IMR-90 (cell line): ENCODE measurements around the gene PTPN11. TPM values are rescaled to one million over a fixed set of nuclear protein-coding genes. Genes with fewer than 3 reads are reported as not detected.

Experiments used
- ATAC-seq: fragments of 200-7000 bp; cut with Tn5 transposase; 2 replicates; pipeline ENCODE4 v1.9.1; 2020; ENCODE audit warnings: low read depth, mild to moderate bottlenecking, moderate library complexity
- BruUV-seq: library from RNA; stranded (reverse); fragments of 400-500 nt; replicated peaks from 2 replicates; lab custom pipeline; 2021; lab: Mats Ljungman, UMichigan
- CTCF ChIA-PET: fragments of 300-600 bp; formaldehyde crosslinking; extraction: SDS; loops from one replicate; lab custom pipeline; 2021; ENCODE audit warnings: antibody characterized with exemption; lab: Yijun Ruan, JAX
- POLR2A ChIA-PET: fragments of 300-600 bp; sonication (Branson Sonifier 250); formaldehyde crosslinking; loops from one replicate; lab custom pipeline; 2022; ENCODE audit warnings: antibody characterized with exemption; ENCODE audit not compliant: unreplicated experiment; lab: Charles Lee
- DNase-seq: peaks from one replicate; pipeline ENCODE4 v3.0.0; 2013
- H2AFZ ChIP-seq: replicated peaks from 2 replicates; pipeline ENCODE3; 2013; ENCODE audit warnings: low read length, mild to moderate bottlenecking; ENCODE audit not compliant: poor library complexity
- H2AK5ac ChIP-seq: 2 replicates; pipeline ENCODE4 v1.6.1; 2013; ENCODE audit warnings: low read depth, low read length, inconsistent platforms
- H2AK9ac ChIP-seq: replicated peaks from 2 replicates; pipeline ENCODE3; 2013; ENCODE audit warnings: mild to moderate bottlenecking, low read depth, low read length, moderate library complexity; ENCODE audit not compliant: poor library complexity
- H2BK120ac ChIP-seq: 2 replicates; pipeline ENCODE4 v1.6.1; 2013; ENCODE audit warnings: low read depth, low read length, inconsistent platforms
- H2BK15ac ChIP-seq: 3 replicates; pipeline ENCODE4 v1.6.1; 2013; ENCODE audit warnings: low read depth, low read length, inconsistent platforms
- H2BK20ac ChIP-seq: 2 replicates; pipeline ENCODE4 v1.6.1; 2013; ENCODE audit warnings: low read depth, mild to moderate bottlenecking, inconsistent platforms, low read length, moderate library complexity
- H2BK5ac ChIP-seq: 2 replicates; pipeline ENCODE4 v1.6.1; 2013; ENCODE audit warnings: mild to moderate bottlenecking, low read depth, low read length, inconsistent platforms; ENCODE audit not compliant: poor library complexity, severe bottlenecking
- H3K14ac ChIP-seq: replicated peaks from 2 replicates; pipeline ENCODE4 v1.6.1; 2013; ENCODE audit warnings: low read depth, low read length, inconsistent platforms
- H3K18ac ChIP-seq: 2 replicates; pipeline ENCODE4 v1.6.1; 2013; ENCODE audit warnings: low read depth, low read length, control low read depth
- H3K23ac ChIP-seq: 2 replicates; pipeline ENCODE4 v1.6.1; 2013; ENCODE audit warnings: low read depth, low read length, inconsistent platforms
- H3K27ac ChIP-seq: 2 replicates; pipeline ENCODE4 v1.5.1; 2013; ENCODE audit warnings: mild to moderate bottlenecking, control low read depth, low read length; ENCODE audit not compliant: insufficient read depth
- H3K27me3 ChIP-seq: 2 replicates; pipeline ENCODE4 v1.6.1; 2013; ENCODE audit warnings: low read length; ENCODE audit not compliant: control insufficient read depth, insufficient read depth
- H3K36me3 ChIP-seq: 2 replicates; pipeline ENCODE4 v1.6.1; 2013; ENCODE audit warnings: low read length, mixed read lengths; ENCODE audit not compliant: control insufficient read depth, insufficient read depth
- H3K4ac ChIP-seq: 2 replicates; pipeline ENCODE4 v1.6.1; 2013; ENCODE audit warnings: low read depth, low read length, inconsistent platforms
- H3K4me1 ChIP-seq: 2 replicates; pipeline ENCODE4 v1.6.1; 2013; ENCODE audit warnings: low read length, mixed read lengths; ENCODE audit not compliant: control insufficient read depth, insufficient read depth
- H3K4me2 ChIP-seq: 2 replicates; pipeline ENCODE4 v1.6.1; 2013; ENCODE audit warnings: low read depth, mild to moderate bottlenecking, control low read depth, low read length, moderate library complexity
- H3K4me3 ChIP-seq: 2 replicates; pipeline ENCODE4 v1.5.1; 2013; ENCODE audit warnings: low read depth, mild to moderate bottlenecking, control low read depth, low read length, moderate library complexity; ENCODE audit not compliant: insufficient read depth
- H3K56ac ChIP-seq: 2 replicates; pipeline ENCODE4 v1.6.1; 2013; ENCODE audit warnings: low read length, inconsistent platforms; ENCODE audit not compliant: insufficient read depth; ENCODE audit errors: extremely low read depth
- H3K79me1 ChIP-seq, 2 experiments: 2 replicates each; pipeline ENCODE4 v1.6.1; 2013; ENCODE audit warnings: low read length in 2 of 2, inconsistent platforms in 1 of 2, low read depth in 1 of 2
- H3K9ac ChIP-seq: 2 replicates; pipeline ENCODE4 v1.6.1; 2013; ENCODE audit warnings: low read depth, low read length, control low read depth
- H3K9me1 ChIP-seq: 2 replicates; pipeline ENCODE4 v1.6.1; 2013; ENCODE audit warnings: low read length, inconsistent platforms; ENCODE audit not compliant: insufficient read depth
- H3K9me3 ChIP-seq: 2 replicates; pipeline ENCODE4 v1.6.1; 2013; ENCODE audit warnings: low read length; ENCODE audit not compliant: control insufficient read depth, insufficient read depth
- H4K20me1 ChIP-seq: 2 replicates; pipeline ENCODE4 v1.6.1; 2013; ENCODE audit warnings: low read length, inconsistent platforms; ENCODE audit not compliant: insufficient read depth
- H4K5ac ChIP-seq: 2 replicates; pipeline ENCODE4 v1.6.1; 2013; ENCODE audit warnings: mild to moderate bottlenecking, low read depth, low read length, control low read depth
- H4K8ac ChIP-seq, 2 experiments: 2 replicates each; pipeline ENCODE4 v1.6.1; 2013; ENCODE audit warnings: low read depth in 2 of 2, low read length in 2 of 2, control low read depth in 1 of 2, inconsistent platforms in 1 of 2
- H4K91ac ChIP-seq: 2 replicates; pipeline ENCODE4 v1.6.1; 2013; ENCODE audit warnings: low read depth, low read length, inconsistent platforms; ENCODE audit not compliant: insufficient read depth
- BHLHE40 ChIP-seq: fragments of 150-350 bp; IDR thresholded peaks from 2 replicates; pipeline ENCODE4 v1.6.1; 2016; ENCODE audit warnings: mild to moderate bottlenecking, low read depth, low read length
- CHD1 ChIP-seq: IDR thresholded peaks from 2 replicates; pipeline ENCODE4 v1.6.1; 2012; ENCODE audit warnings: low read depth, low read length, improper control_type of control experiment
- CTCF ChIP-seq: conservative IDR thresholded peaks from 2 replicates; pipeline ENCODE4 v1.5.1; 2012; ENCODE audit warnings: mild to moderate bottlenecking, low read depth, low read length, improper control_type of control experiment
- FOS ChIP-seq: fragments of 150-350 bp; IDR thresholded peaks from 2 replicates; pipeline ENCODE4 v1.6.1; 2016; ENCODE audit warnings: low read depth, low read length
- MXI1 ChIP-seq: IDR thresholded peaks from 2 replicates; pipeline ENCODE4 v1.6.1; 2012; ENCODE audit warnings: low read depth, mild to moderate bottlenecking, low read length, moderate library complexity, borderline replicate concordance
- NFE2L2 ChIP-seq: fragments of 150-350 bp; IDR thresholded peaks from 2 replicates; pipeline ENCODE4 v1.6.1; 2016; ENCODE audit warnings: low read depth, mild to moderate bottlenecking, low read length
- RAD21 ChIP-seq: IDR thresholded peaks from 2 replicates; pipeline ENCODE4 v1.6.1; 2012; ENCODE audit warnings: low read length, improper control_type of control experiment
- SMC3 ChIP-seq: fragments of 150-350 bp; IDR thresholded peaks from 2 replicates; pipeline ENCODE4 v1.6.1; 2016; ENCODE audit warnings: low read depth, mild to moderate bottlenecking, antibody characterized with exemption, low read length, moderate library complexity
- WGBS, 2 experiments: methylation state at CpG; one replicate each; pipeline versions ENCODE4 v1.1.5 to v1.1.7; 2013; ENCODE audit warnings: missing lambda C conversion rate in 2 of 2; ENCODE audit not compliant: insufficient read length in 1 of 2; ENCODE audit errors: extremely low coverage in 2 of 2; 5-methylcytosine and 5-hydroxymethylcytosine counted together
- dilution Hi-C: fragments of 300-500 bp; cut with HindIII; formaldehyde crosslinking; loops from one replicate; pipeline ENCODE4 v1.14.3; 2018; ENCODE audit warnings: low sequenced_read_pairs; ENCODE audit not compliant: unreplicated experiment
- in situ Hi-C: fragments of 300-500 bp; cut with MboI; formaldehyde crosslinking; loops from 3 replicates; pipeline ENCODE4 v1.14.3; 2019; ENCODE audit warnings: low sequenced_read_pairs, inconsistent platforms, mixed read lengths
- intact Hi-C: fragments of 100-400 bp; cut with micrococcal nuclease; formaldehyde crosslinking; loops from 2 replicates; pipeline ENCODE4 v1.10.0; 2022
- polyA plus RNA-seq, 3 experiments: library from polyadenylated mRNA; depleted of rRNA; stranded (reverse); fragments of >200 nt; gene quantifications; 2 replicates each; pipeline ENCODE4 v1.2.3, GENCODE V29; 2012; ENCODE audit warnings: low replicate concordance in 1 of 3
- total RNA-seq: library from RNA; depleted of rRNA; stranded (reverse); fragments of >200 nt; gene quantifications from 2 replicates; pipeline ENCODE4 v1.2.3, GENCODE V29; 2012
- TF ChIP-seq, protein P1 (sequence below): fragments of 150-350 bp; IDR thresholded peaks from 2 replicates; pipeline ENCODE4 v1.6.1; 2016; ENCODE audit warnings: low read depth, mild to moderate bottlenecking, low read length, moderate library complexity, borderline replicate concordance

The PTPN11 gene
- total and polyA plus RNA-seq, 2 of the 4 experiments (the other 2 are of a cell fraction) = 52.9 to 135 TPM

GRCh38 chr12:112389228-112389627 is 29.5 kb upstream of the PTPN11 start:
- no peak overlapping the region for H3K18ac ChIP-seq
- no peak overlapping the region for H3K4me3 ChIP-seq
- intact Hi-C loops = loop anchor here (5.0 to 10.0 kb wide), 2 partner anchors 137 to 284 kb away; partner anchors contain the start of gene NAA25
- no peak overlapping the region for H4K5ac ChIP-seq
- DNase-seq = no peak
- H3K4ac ChIP-seq = no peak overlapping the region
- H3K27ac ChIP-seq = no peak overlapping the region
- no peak overlapping the region for H2AFZ ChIP-seq
- no peak for ATAC-seq
- WGBS, 2 experiments = 67% methylated on average over 1 of the region's 4 CpGs; no CpG with 5 or more reads in 1 of the 2 experiments
- no peak for TF ChIP-seq CTCF
- no peak for TF ChIP-seq CHD1
- no peak for TF ChIP-seq SMC3
- TF ChIP-seq NFE2L2 = no peak
- TF ChIP-seq, protein P1, sequence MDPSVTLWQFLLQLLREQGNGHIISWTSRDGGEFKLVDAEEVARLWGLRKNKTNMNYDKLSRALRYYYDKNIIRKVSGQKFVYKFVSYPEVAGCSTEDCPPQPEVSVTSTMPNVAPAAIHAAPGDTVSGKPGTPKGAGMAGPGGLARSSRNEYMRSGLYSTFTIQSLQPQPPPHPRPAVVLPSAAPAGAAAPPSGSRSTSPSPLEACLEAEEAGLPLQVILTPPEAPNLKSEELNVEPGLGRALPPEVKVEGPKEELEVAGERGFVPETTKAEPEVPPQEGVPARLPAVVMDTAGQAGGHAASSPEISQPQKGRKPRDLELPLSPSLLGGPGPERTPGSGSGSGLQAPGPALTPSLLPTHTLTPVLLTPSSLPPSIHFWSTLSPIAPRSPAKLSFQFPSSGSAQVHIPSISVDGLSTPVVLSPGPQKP = no peak
- TF ChIP-seq BHLHE40 = no peak
- TF ChIP-seq FOS = no peak
- TF ChIP-seq MXI1 = no peak
- TF ChIP-seq RAD21 = no peak
- no peak overlapping the region for H2AK9ac ChIP-seq
- dilution Hi-C loops = no loop called here
- no peak overlapping the region for H4K8ac ChIP-seq
- BruUV-seq = no TSS peak
- no peaks in the 10 kb centered on the region for H3K9me3 ChIP-seq
- no peak overlapping the region for H2BK15ac ChIP-seq
- no peak overlapping the region for H3K4me2 ChIP-seq
- no peaks in the 10 kb centered on the region for H3K79me1 ChIP-seq
- no peaks in the 10 kb centered on the region for H3K36me3 ChIP-seq
- CTCF ChIA-PET = interaction anchor here (0.6 kb wide), 1 partner anchor 42 kb away, joined by 5 read pairs; no protein-coding TSS in a partner anchor
- POLR2A ChIA-PET = no interaction called here
- H2BK20ac ChIP-seq = no peak overlapping the region
- H2BK120ac ChIP-seq = no peak overlapping the region
- H3K9ac ChIP-seq = no peak overlapping the region
- no peak overlapping the region for H3K23ac ChIP-seq
- H3K27me3 ChIP-seq = no peaks in the 10 kb centered on the region
- in situ Hi-C loops = loop anchor here (5.0 to 10.0 kb wide), 2 partner anchors 124 to 192 kb away; no protein-coding TSS in a partner anchor
- H3K56ac ChIP-seq = no peak overlapping the region
- no peaks in the 10 kb centered on the region for H4K20me1 ChIP-seq
- H4K91ac ChIP-seq = no peak overlapping the region
- H3K4me1 ChIP-seq = no peaks in the 10 kb centered on the region
- H2BK5ac ChIP-seq = no peak overlapping the region
- no peak overlapping the region for H2AK5ac ChIP-seq
- H3K9me1 ChIP-seq = no peaks in the 10 kb centered on the region
- no peak overlapping the region for H3K14ac ChIP-seq
